Inferior parietal cortex (tissue), 1 donor: ENCODE results near the gene SLC2A9.

ENCODE experiments used
- DNase-seq: peaks from one replicate; pipeline ENCODE4 v3.0.0-alpha.2; 2016; ENCODE audit errors: extremely low spot score

SLC2A9 gene

DNA sequence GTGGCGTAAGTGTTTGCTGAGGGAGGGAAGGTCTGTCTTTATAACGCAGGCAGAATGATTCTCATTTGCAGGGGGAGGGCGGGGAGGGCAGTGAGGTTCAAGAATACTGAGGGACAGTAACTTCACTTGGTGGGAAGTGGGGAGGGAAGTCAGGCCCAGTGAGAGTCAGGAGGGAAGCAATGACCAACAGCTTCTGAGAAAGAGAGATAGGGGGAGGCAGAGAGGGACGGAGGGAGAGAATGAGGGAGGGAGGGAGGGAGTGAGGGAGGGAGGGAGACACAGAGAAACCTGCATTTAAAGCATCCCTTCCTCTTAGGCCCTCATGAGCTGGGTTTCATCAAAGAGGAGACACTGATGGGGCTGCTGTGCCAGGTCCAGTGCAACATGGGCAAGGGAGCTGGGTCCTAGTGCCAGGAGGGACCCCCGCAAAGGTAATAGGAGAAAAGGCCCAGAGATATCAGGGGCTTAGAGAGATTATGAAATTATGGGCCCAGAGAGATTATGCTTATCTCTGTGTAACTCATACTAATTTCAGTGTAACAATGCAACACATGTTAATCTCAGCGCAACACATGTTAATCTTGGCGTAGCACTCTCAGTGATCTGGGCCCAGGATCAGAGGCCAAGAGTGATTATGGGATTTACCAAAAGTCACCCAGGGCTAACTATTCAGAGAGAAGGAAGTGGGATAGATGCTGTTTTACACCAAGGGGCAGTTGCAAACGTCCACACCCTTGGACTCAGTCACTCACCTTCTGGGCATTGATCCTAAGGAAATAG, 127.8 kb downstream of the SLC2A9 start:
- DNase-seq, result no peak

DNA sequence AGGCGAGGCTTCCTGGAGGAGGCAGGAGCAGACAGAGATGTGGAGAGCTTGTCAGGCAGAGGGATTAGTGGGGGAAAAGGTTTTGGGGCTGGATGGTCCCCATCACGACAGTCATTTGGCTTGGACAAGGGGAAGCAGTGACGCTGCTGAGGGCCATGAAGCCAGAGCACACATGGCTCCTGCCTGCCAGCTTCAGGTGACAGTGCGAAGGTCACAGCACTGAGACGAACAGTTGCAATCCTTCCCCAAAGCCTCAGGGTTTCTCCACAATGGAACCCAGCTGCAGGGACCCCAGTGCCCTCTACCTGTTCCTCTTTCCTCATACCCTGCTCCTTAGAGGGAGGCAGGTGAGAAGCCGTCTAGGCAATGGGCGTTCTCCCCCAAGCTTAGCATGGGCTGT, 129.6 kb downstream of the SLC2A9 start:
- DNase-seq, result no peak

DNA sequence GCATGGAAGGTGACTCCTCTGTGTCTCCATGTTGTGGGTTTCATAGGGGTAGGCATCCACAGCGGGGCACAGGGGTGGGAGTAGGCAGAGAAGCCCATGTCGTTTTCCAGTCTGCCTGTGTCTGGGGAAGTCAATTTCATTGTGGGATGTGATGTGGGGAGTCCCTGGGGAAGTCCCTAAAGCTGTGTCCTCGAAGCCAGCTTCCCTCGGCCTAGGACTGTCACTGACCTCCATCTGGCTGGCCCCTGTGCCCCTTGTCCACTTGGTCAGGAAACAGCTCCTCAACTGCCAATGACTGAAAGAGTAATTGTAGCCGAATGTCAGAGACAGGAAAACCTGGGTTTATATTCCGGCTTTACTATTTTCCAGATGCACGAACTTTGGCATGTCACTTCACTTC, 130.2 kb downstream of the SLC2A9 start:
- DNase-seq, result no peak

DNA sequence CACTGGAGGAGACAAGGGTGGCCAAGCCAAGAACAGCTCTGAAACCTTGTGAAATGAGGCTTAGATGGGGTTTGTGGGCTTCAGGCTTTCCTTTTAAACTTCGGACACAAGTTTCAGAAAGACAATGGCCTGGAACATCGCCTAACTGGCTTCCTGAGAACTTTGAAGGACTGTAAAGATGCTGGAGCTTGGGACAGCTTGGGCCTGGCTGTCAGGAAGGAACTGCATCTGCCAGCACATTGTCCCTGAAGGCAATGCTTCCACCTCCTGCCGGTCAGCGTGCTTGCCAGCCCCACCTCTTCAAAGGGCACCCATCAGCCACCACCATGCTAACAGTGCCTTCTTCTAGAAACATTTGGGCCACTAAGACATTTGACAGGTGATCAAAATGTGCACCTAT, 132.0 kb downstream of the SLC2A9 start:
- DNase-seq, result no peak

DNA sequence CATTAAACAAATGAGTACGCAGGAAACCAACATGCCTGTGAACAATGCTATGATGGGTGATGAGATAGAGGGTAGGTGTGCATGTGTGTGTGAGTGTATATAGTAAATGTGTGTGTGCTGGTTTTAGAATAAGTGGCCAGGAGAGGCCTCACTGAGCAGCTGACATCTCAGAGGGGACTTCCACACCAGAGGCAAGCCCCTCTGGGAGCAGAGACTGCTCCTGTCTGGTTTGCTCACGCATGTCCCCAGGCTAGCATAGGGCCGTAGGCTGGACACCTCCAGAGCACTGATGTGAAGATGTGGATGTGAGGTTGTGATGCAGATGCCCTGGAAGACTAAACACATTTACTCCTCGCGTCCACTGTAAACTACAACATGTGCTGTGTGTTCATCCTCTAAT, 135.3 kb downstream of the SLC2A9 start:
- no peak for DNase-seq

DNA sequence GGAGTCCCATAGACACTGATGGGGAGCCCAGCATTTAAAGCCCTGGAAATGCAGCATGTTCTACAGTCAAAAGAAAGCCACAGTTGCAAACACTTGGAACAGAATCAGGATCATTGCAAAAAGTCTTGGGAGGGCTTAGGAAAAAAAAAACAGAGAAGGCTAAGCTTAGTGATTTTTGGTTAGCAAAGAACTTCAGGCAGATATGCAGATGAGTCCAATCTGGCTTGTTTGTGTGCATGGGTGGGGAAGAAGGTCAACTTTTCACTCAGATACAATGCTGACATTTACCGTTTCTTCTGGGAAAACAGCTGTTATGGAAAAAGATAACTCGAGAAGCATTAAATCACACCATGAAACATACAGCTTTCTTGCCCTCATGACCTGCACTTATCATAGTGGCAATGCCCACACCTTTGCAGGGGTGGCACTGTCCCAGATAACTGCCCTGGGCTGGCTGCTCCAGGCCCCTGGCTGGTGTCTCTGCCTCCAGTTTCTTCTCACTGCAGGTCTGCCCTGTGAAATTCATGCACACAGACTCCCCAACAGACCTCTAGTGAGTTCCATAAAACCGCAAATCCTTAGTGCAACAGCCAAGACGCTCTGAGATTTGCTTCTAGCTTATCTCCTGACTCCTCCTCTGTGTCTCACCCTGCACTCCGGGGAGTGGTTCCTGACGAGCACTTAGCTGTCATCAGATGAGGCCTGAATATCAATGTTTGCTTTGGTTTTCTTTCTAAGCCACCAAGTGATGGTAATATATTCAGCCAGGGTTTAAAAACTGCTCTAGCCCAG, 140.7 kb downstream of the SLC2A9 start:
- DNase-seq, result no peak

DNA sequence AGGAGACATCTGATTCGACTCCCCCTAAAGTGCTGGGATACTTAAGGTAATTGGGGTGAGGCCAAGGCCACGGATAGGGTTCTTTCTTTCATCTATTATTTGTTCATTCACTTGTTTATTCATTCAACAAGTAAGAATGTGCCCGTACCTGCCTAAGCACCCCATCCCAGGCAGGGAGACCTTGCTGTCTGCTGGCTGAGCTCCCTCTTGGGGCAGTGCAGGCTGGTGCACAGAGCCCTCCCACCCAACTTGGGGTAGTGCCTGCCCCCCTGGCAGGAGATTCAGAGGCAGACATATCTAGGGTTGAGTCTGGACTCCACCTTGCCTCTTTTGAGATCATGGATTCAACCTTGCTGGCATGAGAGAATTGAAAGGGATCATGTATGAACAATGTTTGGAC, 144.2 kb downstream of the SLC2A9 start:
- DNase-seq, result no peak

DNA sequence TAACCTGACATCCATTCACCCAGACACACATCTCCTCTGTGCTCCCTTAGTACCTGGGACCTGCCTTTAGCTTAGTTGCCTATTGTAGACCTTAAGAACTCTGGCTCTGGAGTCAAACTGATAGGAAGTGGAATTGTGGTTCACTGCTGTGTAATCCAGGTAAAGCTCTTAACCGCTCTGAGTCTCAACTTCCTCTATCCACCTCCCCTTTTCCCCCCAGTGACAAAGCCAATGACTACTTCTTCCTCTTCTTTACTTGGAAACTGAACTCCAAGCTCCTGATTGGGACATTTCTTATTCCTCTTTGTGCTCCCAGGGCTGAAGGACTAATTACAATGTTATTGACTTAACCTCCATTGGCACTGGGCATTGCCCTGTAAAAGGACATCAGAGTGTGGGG, 145.8 kb downstream of the SLC2A9 start:
- DNase-seq, result no peak

DNA sequence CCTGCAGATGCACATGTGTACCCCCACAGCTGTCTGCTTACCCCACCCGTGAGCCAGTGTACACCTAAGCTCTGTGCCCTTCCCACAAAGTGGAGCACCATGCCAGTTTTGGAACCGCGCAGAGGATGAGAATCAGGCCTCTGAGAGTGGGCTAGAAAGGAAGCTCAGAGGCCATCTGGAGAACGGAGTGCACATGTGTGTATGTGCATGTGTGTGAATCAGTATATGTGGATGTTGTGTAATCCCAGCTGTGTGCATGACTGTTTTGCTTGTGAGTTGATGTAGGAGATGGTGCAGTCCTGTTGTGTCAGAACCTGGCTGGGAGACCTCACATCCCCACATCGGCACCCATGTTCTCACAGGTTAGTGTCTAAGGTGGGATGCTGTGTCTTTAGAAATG, 146.9 kb downstream of the SLC2A9 start:
- no peak for DNase-seq

DNA sequence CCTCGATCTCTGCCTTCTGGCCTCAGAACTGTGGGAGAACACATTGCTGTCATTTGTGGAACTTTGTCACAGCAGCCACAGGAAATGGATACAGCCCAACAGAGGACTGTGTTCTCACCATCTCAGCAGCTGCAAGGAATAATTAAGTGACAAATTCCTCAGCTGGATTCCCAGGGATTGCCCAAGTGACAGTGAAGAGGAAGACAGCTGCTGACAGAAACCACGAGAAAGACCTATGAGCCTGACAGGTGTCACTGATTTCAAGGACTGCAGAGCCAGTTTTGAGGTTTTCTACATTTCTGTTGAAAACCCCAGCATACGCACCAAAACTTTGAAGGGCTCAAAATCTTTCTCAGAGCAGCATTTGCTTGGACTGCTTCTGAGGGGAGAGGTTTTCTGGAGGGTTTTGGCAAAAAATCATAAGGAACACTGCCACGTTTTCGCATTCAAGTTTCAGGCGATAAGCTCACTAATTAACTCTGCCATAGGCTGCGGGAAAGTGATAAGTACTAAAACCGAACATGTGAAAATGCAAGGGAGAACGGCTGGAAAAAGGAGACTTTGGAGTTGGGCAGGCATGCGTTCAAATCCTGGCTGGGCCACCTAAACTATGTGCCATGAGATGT, 151.0 kb downstream of the SLC2A9 start:
- DNase-seq, result no peak

DNA sequence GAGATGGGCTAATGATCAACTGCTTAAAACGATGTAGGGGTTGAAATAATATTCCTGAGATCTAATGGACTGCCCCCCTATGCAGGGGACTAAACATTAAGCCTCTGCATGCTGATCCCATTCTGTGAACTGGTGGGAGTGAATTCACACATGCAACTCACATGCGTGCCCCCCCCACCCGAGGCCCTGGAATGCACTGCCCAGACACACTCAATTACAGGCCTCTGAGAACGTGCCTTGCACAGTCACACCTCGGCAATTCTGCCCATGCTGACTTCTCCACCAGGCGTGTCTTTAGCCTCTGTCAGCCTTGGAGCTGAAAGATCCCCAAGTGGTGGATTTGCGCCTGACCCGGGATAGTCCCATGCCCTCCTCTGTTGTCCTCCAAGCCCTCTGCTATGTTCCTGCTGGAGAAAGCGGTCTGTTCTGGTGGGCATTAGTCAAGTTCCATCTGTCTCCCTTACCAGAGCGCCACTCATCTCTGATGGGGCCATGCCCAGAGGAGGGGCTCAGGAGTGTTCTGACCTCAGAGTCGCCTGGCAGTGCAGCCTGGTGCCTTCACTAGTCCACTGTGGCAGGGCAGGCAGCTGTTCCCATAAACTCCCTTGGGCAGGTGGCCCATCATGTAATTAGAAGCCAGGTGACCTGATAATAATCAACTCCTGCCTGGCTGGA, 153.4 kb downstream of the SLC2A9 start:
- no peak for DNase-seq

DNA sequence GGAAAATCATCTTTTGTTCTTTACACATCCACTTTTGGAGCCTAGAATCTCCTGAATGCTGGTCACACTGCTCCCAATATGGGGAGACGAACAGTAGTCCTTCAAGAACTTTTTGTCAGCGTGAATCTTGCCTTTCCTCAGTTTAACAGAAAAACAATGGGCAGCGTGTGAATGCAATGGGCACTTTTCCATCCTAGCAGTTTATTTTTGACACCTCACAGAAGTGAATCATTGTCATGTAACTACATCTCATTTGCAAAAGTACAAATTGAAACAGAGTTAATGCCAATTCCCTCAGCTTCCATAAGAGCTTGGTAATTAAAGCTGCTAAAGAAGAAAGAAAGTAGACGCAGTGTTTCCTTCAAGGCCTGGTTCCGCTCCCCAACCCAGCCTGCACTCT, 154.4 kb downstream of the SLC2A9 start:
- peak; percentile 56 for DNase-seq

DNA sequence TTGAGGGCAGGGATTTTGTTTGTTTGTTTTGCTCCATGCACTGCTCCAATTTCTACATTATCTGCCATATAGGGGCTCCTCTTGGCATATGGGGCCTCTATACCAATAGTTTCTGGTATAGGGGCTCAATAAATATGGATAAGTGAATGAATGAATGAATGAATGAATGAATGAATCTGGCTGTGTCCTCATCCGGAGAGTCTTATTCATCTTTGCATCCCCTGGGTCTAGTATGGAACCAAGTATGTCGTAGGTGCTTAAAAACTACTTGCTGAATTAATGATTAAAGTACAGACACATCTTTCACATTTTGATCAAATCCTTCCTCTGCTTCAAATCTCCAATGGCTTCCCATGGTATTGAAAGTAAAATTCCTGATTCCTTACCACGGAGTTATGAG, 159.7 kb downstream of the SLC2A9 start:
- no peak for DNase-seq

DNA sequence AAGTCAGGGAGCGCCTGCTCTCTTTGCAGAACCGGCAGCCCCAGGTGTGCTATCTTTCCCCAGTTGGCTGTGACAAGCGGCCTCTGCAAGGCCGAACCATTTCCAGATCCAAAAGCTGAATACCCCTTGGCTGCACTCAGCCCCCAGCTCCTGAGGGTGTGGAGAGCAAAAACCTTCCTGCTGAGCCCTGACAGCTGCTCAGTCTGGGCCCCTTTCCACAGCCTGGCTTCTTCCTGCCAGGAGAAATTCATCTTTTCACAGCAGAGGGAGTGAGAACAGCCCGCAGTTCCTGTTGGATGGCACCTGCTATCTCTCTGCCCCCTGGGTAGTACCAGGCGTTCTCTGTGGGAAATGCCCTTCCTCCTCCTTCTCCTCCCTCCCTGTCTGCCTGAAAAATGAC, 161.5 kb downstream of the SLC2A9 start:
- DNase-seq, result no peak

DNA sequence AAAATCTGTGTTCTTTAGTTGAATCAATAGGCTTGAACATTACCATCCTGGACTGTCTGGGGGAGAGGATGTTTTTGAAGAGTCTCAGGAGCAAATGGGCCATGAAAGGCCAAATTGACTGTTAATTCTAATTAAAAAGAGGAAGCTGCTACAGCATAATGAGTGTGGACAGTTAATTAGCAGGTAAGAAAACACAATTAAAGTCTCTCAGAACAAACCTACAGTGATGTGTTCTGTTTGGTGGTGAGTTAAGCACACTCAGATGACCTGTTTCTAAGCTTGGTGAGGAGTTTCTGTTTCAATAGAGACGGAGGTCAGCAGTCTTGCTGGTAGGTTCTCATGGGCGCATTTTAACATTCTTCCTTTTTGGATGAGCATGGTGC, 171.8 kb downstream of the SLC2A9 start:
- DNase-seq, result no peak

DNA sequence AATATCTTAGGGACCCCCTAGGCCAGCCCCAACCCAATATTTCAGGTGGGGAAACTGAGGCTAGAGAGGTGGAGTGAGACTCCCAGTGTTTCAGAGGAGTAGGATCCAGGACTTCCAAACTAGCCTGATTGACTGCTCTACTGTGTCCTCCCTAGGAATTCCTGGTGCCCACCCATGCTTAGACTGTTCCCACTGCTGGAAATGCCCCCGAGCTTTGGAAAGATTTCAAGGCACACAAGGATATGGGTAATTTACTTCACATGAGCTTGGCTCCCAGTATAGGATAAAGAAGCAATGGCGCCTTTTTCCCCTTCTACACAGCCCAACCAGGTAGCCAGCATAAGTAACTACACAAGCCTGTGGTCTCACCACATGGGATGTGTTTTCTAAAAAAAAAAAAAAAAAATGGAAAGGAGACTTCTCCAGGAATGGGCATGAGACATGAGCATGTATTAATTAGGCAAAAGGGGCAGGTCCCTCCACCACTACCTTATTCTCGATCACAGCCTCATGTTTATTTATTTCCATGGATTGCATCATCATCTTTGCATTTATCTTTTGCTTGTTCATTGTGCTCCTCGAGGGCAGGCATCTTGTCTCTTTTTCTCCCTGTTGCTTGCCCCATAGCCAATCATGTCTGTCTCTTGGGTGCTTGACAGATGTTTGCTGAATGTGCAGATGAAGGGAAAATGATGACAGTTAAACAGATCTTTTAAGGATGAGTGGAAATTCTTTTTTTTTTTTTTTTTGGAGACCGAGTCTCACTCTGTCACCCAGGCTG, 173.1 kb downstream of the SLC2A9 start:
- DNase-seq, result no peak

DNA sequence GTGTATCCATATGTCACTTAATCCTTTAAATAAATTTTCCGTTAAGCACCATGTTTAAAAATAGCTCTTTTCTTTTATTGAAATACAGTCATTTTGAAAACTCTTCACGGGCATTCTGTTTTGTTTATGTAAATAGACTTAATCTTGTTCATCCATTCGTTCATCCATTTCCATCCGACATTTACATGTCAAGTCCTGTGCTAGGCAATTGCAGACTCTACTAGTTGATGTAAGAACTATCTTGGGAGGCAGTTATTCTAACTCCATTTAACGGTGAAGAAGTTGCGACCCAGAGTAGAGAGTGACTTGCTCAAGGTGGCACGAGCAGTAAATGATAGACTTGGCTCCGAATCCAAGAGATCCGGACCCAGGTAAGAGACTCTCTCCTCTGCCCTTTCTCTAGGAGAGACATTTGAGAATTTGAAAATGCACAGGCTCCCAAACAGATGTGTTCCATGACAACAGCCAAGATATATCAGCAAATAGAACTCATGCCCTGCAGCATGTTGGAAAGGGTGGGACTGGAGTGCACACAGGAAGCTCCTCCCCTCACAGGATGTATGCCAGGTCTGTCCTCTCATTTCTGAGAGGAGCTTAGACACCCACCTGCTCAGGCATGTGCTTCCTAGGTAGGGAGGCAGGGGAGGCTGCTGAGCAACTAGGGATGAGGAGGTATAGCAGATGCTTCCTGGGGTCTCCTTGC, 175.4 kb downstream of the SLC2A9 start:
- no peak for DNase-seq

DNA sequence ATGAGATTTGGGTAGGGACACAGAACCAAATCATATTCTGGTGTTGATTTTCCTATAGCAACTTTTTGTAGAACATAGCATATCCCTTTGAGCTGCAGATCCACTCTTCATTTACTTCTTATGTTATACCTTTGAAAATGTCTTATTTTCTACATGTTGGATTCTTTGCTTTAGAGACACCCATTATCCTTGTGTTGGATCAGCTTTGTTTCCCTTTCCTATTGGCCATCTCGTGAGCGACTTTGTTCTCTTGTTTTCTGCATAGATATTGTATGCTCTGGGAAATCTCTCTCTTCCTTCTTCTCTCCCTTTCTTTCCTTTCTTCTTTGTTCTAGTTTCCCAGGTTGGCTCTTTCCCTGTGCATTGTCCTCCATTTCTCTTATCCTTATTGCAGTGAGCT, 180.2 kb downstream of the SLC2A9 start:
- no peak for DNase-seq

DNA sequence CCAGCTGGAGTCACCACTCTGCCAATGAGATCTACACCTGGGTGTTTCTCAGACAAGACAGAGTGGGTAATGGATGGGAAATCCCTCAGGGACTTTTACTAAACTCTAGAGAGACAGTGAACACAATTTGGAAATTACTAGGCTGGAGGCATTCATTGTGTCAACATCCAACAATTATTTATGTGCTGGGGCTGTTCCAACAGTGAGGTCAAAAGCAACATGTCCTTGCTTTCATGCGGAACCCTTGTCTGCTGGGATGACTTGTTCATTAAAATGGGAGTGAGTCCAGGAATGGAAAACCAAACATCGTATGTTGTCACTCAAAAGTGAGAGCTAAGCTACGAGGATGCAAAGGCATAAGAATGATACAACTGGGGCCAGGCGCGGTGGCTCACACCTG, 185.9 kb downstream of the SLC2A9 start:
- no peak for DNase-seq

DNA sequence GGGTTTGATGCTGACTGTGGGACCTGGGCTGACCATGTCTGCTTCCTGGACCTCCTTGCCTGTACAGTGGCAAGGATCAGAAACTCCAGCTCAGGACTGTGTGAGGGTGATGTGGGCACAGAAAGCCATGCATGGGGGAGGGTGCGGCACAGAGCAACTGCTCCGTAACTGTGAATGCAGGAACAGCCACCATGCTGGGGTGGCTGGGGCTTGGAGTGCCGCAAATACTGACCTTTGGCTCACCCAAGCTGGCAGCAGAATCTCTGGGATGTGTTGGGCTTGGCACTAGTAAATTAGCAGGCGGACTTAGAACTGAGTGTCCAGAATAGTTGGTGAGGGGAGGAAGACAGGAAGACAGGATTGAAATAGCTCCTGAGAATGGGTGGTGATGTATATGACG, 187.9 kb downstream of the SLC2A9 start:
- DNase-seq, result no peak

DNA sequence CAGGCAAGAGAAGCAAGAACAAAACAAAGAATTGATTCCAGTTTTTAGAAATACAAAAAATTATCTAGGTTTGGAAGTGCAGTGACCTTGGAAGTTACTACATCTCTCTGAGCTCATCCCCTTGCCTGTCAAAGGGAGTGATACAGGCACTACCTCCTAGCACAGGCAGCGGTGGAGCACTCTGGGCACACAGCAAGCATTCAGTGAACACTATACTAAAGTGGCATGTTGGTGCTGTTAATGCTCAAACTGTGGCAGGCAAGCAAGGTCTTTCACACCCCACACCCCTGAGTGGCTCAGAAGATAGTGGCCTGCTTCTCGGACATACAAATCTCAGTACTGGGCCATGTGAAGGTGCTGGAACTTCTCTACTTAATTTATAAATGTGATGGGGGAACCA, 188.7 kb downstream of the SLC2A9 start:
- no peak for DNase-seq
